Measurements from ENCODE around the gene PYY. TPM values are rescaled to one million over a fixed set of nuclear protein-coding genes. Genes with fewer than 3 reads are reported as not detected.

The PYY gene
- polyA plus RNA-seq, 1 donor from 2014 or later = not detected

GRCh38 chr17:43938838-43939182 lies 14.9 kb downstream of the PYY start:
- Histone ChIP-seq H3K9ac (ENCODE audit: low read length) (no peak overlapping the region), H3K4me2 (ENCODE audit: low read length) (no peak overlapping the region), H3F3A (ENCODE audit: insufficient read depth, low read length, poor library complexity, severe bottlenecking) (no peaks in the 10 kb centered on the region), H3K79me2 (replicated peaks; ENCODE audit: insufficient read depth, low read length) (no peaks in the 10 kb centered on the region), H3K27ac (ENCODE audit: low read length) (no peak overlapping the region), H3K36me3 (ENCODE audit: insufficient read depth, low read length) (no peaks in the 10 kb centered on the region), H3K9me3 (ENCODE audit: low read length) (no peaks in the 10 kb centered on the region), H4K20me1 (ENCODE audit: insufficient read depth) (no peaks in the 10 kb centered on the region), H3K27me3 (ENCODE audit: insufficient read depth, low read depth, low read length) (no peaks in the 10 kb centered on the region), H3K9me2 (ENCODE audit: insufficient read depth, low read length) (no peaks in the 10 kb centered on the region), H2AFZ (ENCODE audit: low read depth, low read length) (no peak overlapping the region), H3K4me3 (ENCODE audit: low read length) (no peak overlapping the region)
- TF ChIP-seq EZH2 (IDR thresholded peaks at IDR 0.05; ENCODE audit: borderline replicate concordance, insufficient read depth, low read length, poor library complexity, severe bottlenecking) (no peak), SMC3 (conservative IDR thresholded peaks at IDR 0.05; ENCODE audit: poor library complexity) (no peak), EP300 (conservative IDR thresholded peaks at IDR 0.05; ENCODE audit: poor library complexity, severe bottlenecking) (no peak), MXI1 (conservative IDR thresholded peaks at IDR 0.05; ENCODE audit: poor library complexity, severe bottlenecking) (no peak), RAD21 (conservative IDR thresholded peaks at IDR 0.05) (no peak), POLR2AphosphoS5 (IDR thresholded peaks at IDR 0.05) (no peak), TAF1 (IDR thresholded peaks at IDR 0.05; ENCODE audit: low read depth) (no peak)
- TF ChIP-seq, protein P1, sequence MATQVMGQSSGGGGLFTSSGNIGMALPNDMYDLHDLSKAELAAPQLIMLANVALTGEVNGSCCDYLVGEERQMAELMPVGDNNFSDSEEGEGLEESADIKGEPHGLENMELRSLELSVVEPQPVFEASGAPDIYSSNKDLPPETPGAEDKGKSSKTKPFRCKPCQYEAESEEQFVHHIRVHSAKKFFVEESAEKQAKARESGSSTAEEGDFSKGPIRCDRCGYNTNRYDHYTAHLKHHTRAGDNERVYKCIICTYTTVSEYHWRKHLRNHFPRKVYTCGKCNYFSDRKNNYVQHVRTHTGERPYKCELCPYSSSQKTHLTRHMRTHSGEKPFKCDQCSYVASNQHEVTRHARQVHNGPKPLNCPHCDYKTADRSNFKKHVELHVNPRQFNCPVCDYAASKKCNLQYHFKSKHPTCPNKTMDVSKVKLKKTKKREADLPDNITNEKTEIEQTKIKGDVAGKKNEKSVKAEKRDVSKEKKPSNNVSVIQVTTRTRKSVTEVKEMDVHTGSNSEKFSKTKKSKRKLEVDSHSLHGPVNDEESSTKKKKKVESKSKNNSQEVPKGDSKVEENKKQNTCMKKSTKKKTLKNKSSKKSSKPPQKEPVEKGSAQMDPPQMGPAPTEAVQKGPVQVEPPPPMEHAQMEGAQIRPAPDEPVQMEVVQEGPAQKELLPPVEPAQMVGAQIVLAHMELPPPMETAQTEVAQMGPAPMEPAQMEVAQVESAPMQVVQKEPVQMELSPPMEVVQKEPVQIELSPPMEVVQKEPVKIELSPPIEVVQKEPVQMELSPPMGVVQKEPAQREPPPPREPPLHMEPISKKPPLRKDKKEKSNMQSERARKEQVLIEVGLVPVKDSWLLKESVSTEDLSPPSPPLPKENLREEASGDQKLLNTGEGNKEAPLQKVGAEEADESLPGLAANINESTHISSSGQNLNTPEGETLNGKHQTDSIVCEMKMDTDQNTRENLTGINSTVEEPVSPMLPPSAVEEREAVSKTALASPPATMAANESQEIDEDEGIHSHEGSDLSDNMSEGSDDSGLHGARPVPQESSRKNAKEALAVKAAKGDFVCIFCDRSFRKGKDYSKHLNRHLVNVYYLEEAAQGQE (IDR thresholded peaks at IDR 0.05; ENCODE audit: borderline replicate concordance) = no peak
- TF ChIP-seq, protein P2, sequence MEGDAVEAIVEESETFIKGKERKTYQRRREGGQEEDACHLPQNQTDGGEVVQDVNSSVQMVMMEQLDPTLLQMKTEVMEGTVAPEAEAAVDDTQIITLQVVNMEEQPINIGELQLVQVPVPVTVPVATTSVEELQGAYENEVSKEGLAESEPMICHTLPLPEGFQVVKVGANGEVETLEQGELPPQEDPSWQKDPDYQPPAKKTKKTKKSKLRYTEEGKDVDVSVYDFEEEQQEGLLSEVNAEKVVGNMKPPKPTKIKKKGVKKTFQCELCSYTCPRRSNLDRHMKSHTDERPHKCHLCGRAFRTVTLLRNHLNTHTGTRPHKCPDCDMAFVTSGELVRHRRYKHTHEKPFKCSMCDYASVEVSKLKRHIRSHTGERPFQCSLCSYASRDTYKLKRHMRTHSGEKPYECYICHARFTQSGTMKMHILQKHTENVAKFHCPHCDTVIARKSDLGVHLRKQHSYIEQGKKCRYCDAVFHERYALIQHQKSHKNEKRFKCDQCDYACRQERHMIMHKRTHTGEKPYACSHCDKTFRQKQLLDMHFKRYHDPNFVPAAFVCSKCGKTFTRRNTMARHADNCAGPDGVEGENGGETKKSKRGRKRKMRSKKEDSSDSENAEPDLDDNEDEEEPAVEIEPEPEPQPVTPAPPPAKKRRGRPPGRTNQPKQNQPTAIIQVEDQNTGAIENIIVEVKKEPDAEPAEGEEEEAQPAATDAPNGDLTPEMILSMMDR (IDR thresholded peaks at IDR 0.05; ENCODE audit: poor library complexity, severe bottlenecking) = no peak

- Histone ChIP-seq H3K9ac (ENCODE audit: low read length) (no peak overlapping the region), H3F3A (ENCODE audit: insufficient read depth, low read length, poor library complexity, severe bottlenecking) (no peaks in the 10 kb centered on the region), H3K27me3 (ENCODE audit: insufficient read depth, low read depth, low read length) (no peaks in the 10 kb centered on the region), H3K79me2 (replicated peaks; ENCODE audit: insufficient read depth, low read length) (no peaks in the 10 kb centered on the region), H3K9me2 (ENCODE audit: insufficient read depth, low read length) (no peaks in the 10 kb centered on the region), H3K27ac (ENCODE audit: low read length) (no peak overlapping the region), H3K9me3 (ENCODE audit: low read length) (no peaks in the 10 kb centered on the region), H3K4me2 (ENCODE audit: low read length) (no peak overlapping the region), H3K36me3 (ENCODE audit: insufficient read depth, low read length) (no peaks in the 10 kb centered on the region), H2AFZ (ENCODE audit: low read depth, low read length) (no peak overlapping the region), H4K20me1 (ENCODE audit: insufficient read depth) (no peaks in the 10 kb centered on the region), H3K4me3 (ENCODE audit: low read length) (no peak overlapping the region)
- TF ChIP-seq MXI1 (conservative IDR thresholded peaks at IDR 0.05; ENCODE audit: poor library complexity, severe bottlenecking) = no peak
- no peak for TF ChIP-seq TAF1 (IDR thresholded peaks at IDR 0.05; ENCODE audit: low read depth)
- no peak for TF ChIP-seq EZH2 (IDR thresholded peaks at IDR 0.05; ENCODE audit: borderline replicate concordance, insufficient read depth, low read length, poor library complexity, severe bottlenecking)
- no peak for TF ChIP-seq RAD21 (conservative IDR thresholded peaks at IDR 0.05)
- TF ChIP-seq, protein P2 (IDR thresholded peaks at IDR 0.05; ENCODE audit: poor library complexity, severe bottlenecking) = no peak
- no peak for TF ChIP-seq POLR2AphosphoS5 (IDR thresholded peaks at IDR 0.05)
- TF ChIP-seq, protein P1 (IDR thresholded peaks at IDR 0.05; ENCODE audit: borderline replicate concordance) = no peak
- no peak for TF ChIP-seq SMC3 (conservative IDR thresholded peaks at IDR 0.05; ENCODE audit: poor library complexity)
- no peak for TF ChIP-seq EP300 (conservative IDR thresholded peaks at IDR 0.05; ENCODE audit: poor library complexity, severe bottlenecking)
Measured at GRCh38 chr17:43936434-43936833, 17.3 kb downstream of the PYY start.

Measured in neural cell (in vitro differentiated cells).